IMR-90 (cell line): ENCODE data around the gene ARTN. TPM values are rescaled to one million over a fixed set of nuclear protein-coding genes. Genes with fewer than 3 reads are reported as not detected.

Experiments
- ATAC-seq: fragments of 200-7000 bp; cut with Tn5 transposase; 2 replicates; pipeline ENCODE4 v1.9.1; 2020; ENCODE audit warnings: low read depth, mild to moderate bottlenecking, moderate library complexity
- BruUV-seq: library from RNA; stranded (reverse); fragments of 400-500 nt; replicated peaks from 2 replicates; lab custom pipeline; 2021; lab: Mats Ljungman, UMichigan
- CTCF ChIA-PET: fragments of 300-600 bp; formaldehyde crosslinking; extraction: SDS; loops from one replicate; lab custom pipeline; 2021; ENCODE audit warnings: antibody characterized with exemption; lab: Yijun Ruan, JAX
- POLR2A ChIA-PET: fragments of 300-600 bp; sonication (Branson Sonifier 250); formaldehyde crosslinking; loops from one replicate; lab custom pipeline; 2022; ENCODE audit warnings: antibody characterized with exemption; ENCODE audit not compliant: unreplicated experiment; lab: Charles Lee
- DNase-seq: peaks from one replicate; pipeline ENCODE4 v3.0.0; 2013
- H2AFZ ChIP-seq: replicated peaks from 2 replicates; pipeline ENCODE3; 2013; ENCODE audit warnings: low read length, mild to moderate bottlenecking; ENCODE audit not compliant: poor library complexity
- H2AK5ac ChIP-seq: 2 replicates; pipeline ENCODE4 v1.6.1; 2013; ENCODE audit warnings: low read depth, low read length, inconsistent platforms
- H2AK9ac ChIP-seq: replicated peaks from 2 replicates; pipeline ENCODE3; 2013; ENCODE audit warnings: mild to moderate bottlenecking, low read depth, low read length, moderate library complexity; ENCODE audit not compliant: poor library complexity
- H2BK120ac ChIP-seq: 2 replicates; pipeline ENCODE4 v1.6.1; 2013; ENCODE audit warnings: low read depth, low read length, inconsistent platforms
- H2BK15ac ChIP-seq: 3 replicates; pipeline ENCODE4 v1.6.1; 2013; ENCODE audit warnings: low read depth, low read length, inconsistent platforms
- H2BK20ac ChIP-seq: 2 replicates; pipeline ENCODE4 v1.6.1; 2013; ENCODE audit warnings: low read depth, mild to moderate bottlenecking, inconsistent platforms, low read length, moderate library complexity
- H2BK5ac ChIP-seq: 2 replicates; pipeline ENCODE4 v1.6.1; 2013; ENCODE audit warnings: mild to moderate bottlenecking, low read depth, low read length, inconsistent platforms; ENCODE audit not compliant: poor library complexity, severe bottlenecking
- H3K14ac ChIP-seq: replicated peaks from 2 replicates; pipeline ENCODE4 v1.6.1; 2013; ENCODE audit warnings: low read depth, low read length, inconsistent platforms
- H3K18ac ChIP-seq: 2 replicates; pipeline ENCODE4 v1.6.1; 2013; ENCODE audit warnings: low read depth, low read length, control low read depth
- H3K23ac ChIP-seq: 2 replicates; pipeline ENCODE4 v1.6.1; 2013; ENCODE audit warnings: low read depth, low read length, inconsistent platforms
- H3K27ac ChIP-seq: 2 replicates; pipeline ENCODE4 v1.5.1; 2013; ENCODE audit warnings: mild to moderate bottlenecking, control low read depth, low read length; ENCODE audit not compliant: insufficient read depth
- H3K27me3 ChIP-seq: 2 replicates; pipeline ENCODE4 v1.6.1; 2013; ENCODE audit warnings: low read length; ENCODE audit not compliant: control insufficient read depth, insufficient read depth
- H3K36me3 ChIP-seq: 2 replicates; pipeline ENCODE4 v1.6.1; 2013; ENCODE audit warnings: low read length, mixed read lengths; ENCODE audit not compliant: control insufficient read depth, insufficient read depth
- H3K4ac ChIP-seq: 2 replicates; pipeline ENCODE4 v1.6.1; 2013; ENCODE audit warnings: low read depth, low read length, inconsistent platforms
- H3K4me1 ChIP-seq: 2 replicates; pipeline ENCODE4 v1.6.1; 2013; ENCODE audit warnings: low read length, mixed read lengths; ENCODE audit not compliant: control insufficient read depth, insufficient read depth
- H3K4me2 ChIP-seq: 2 replicates; pipeline ENCODE4 v1.6.1; 2013; ENCODE audit warnings: low read depth, mild to moderate bottlenecking, control low read depth, low read length, moderate library complexity
- H3K4me3 ChIP-seq: 2 replicates; pipeline ENCODE4 v1.5.1; 2013; ENCODE audit warnings: low read depth, mild to moderate bottlenecking, control low read depth, low read length, moderate library complexity; ENCODE audit not compliant: insufficient read depth
- H3K56ac ChIP-seq: 2 replicates; pipeline ENCODE4 v1.6.1; 2013; ENCODE audit warnings: low read length, inconsistent platforms; ENCODE audit not compliant: insufficient read depth; ENCODE audit errors: extremely low read depth
- H3K79me1 ChIP-seq, 2 experiments: 2 replicates each; pipeline ENCODE4 v1.6.1; 2013; ENCODE audit warnings: low read length in 2 of 2, inconsistent platforms in 1 of 2, low read depth in 1 of 2
- H3K9ac ChIP-seq: 2 replicates; pipeline ENCODE4 v1.6.1; 2013; ENCODE audit warnings: low read depth, low read length, control low read depth
- H3K9me1 ChIP-seq: 2 replicates; pipeline ENCODE4 v1.6.1; 2013; ENCODE audit warnings: low read length, inconsistent platforms; ENCODE audit not compliant: insufficient read depth
- H3K9me3 ChIP-seq: 2 replicates; pipeline ENCODE4 v1.6.1; 2013; ENCODE audit warnings: low read length; ENCODE audit not compliant: control insufficient read depth, insufficient read depth
- H4K20me1 ChIP-seq: 2 replicates; pipeline ENCODE4 v1.6.1; 2013; ENCODE audit warnings: low read length, inconsistent platforms; ENCODE audit not compliant: insufficient read depth
- H4K5ac ChIP-seq: 2 replicates; pipeline ENCODE4 v1.6.1; 2013; ENCODE audit warnings: mild to moderate bottlenecking, low read depth, low read length, control low read depth
- H4K8ac ChIP-seq, 2 experiments: 2 replicates each; pipeline ENCODE4 v1.6.1; 2013; ENCODE audit warnings: low read depth in 2 of 2, low read length in 2 of 2, control low read depth in 1 of 2, inconsistent platforms in 1 of 2
- H4K91ac ChIP-seq: 2 replicates; pipeline ENCODE4 v1.6.1; 2013; ENCODE audit warnings: low read depth, low read length, inconsistent platforms; ENCODE audit not compliant: insufficient read depth
- CHD1 ChIP-seq: IDR thresholded peaks from 2 replicates; pipeline ENCODE4 v1.6.1; 2012; ENCODE audit warnings: low read depth, low read length, improper control_type of control experiment
- MAFK ChIP-seq: IDR thresholded peaks from 2 replicates; pipeline ENCODE4 v1.6.1; 2012; ENCODE audit warnings: low read depth, low read length, improper control_type of control experiment
- RAD21 ChIP-seq: IDR thresholded peaks from 2 replicates; pipeline ENCODE4 v1.6.1; 2012; ENCODE audit warnings: low read length, improper control_type of control experiment
- WGBS, 2 experiments: methylation state at CpG; one replicate each; pipeline versions ENCODE4 v1.1.5 to v1.1.7; 2013; ENCODE audit warnings: missing lambda C conversion rate in 2 of 2; ENCODE audit not compliant: insufficient read length in 1 of 2; ENCODE audit errors: extremely low coverage in 2 of 2; 5-methylcytosine and 5-hydroxymethylcytosine counted together
- dilution Hi-C: fragments of 300-500 bp; cut with HindIII; formaldehyde crosslinking; loops from one replicate; pipeline ENCODE4 v1.14.3; 2018; ENCODE audit warnings: low sequenced_read_pairs; ENCODE audit not compliant: unreplicated experiment
- in situ Hi-C: fragments of 300-500 bp; cut with MboI; formaldehyde crosslinking; loops from 3 replicates; pipeline ENCODE4 v1.14.3; 2019; ENCODE audit warnings: low sequenced_read_pairs, inconsistent platforms, mixed read lengths
- intact Hi-C: fragments of 100-400 bp; cut with micrococcal nuclease; formaldehyde crosslinking; loops from 2 replicates; pipeline ENCODE4 v1.10.0; 2022
- polyA plus RNA-seq, 3 experiments: library from polyadenylated mRNA; depleted of rRNA; stranded (reverse); fragments of >200 nt; gene quantifications; 2 replicates each; pipeline ENCODE4 v1.2.3, GENCODE V29; 2012; ENCODE audit warnings: low replicate concordance in 1 of 3
- total RNA-seq: library from RNA; depleted of rRNA; stranded (reverse); fragments of >200 nt; gene quantifications from 2 replicates; pipeline ENCODE4 v1.2.3, GENCODE V29; 2012; rRNA removed
- TF ChIP-seq, protein P1 (sequence below): conservative IDR thresholded peaks from 2 replicates; pipeline ENCODE4 v1.5.1; 2012; ENCODE audit warnings: mild to moderate bottlenecking, low read depth, low read length, improper control_type of control experiment

The ARTN gene
- total and polyA plus RNA-seq, 2 of the 4 experiments (the other 2 are of a cell fraction) = 0.29 TPM; not detected in 1

DNA sequence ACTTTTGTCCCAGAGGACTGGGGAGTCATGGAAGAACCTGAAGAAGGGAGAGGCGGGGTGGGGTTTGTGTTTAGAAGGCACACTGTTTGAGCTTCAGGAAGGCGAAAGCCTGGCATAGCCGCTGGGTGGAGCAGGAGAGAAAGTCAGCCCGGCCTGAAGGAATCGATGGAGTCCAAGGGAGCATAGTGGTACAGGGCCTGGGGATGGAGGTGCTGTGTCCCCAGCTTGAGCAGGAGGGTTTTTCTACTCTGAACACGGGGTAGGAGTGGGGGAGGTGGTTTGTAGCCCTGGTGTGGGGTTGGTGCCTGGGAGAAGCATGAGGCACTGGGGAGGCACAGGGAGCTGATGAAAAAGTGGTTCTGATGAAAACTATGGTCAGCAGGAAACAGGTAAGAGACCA lies 53.1 kb downstream of the ARTN start:
- ChIA-PET CTCF (no interaction called here), POLR2A (no interaction called here)
- H2BK15ac ChIP-seq = 0 out of 3 replicates have a peak overlapping the region, but pooled peaks have one; percentile 34
- no peak for DNase-seq
- in situ Hi-C loops = no loop called here
- TF ChIP-seq RAD21 (no peak), CHD1 (no peak), MAFK (no peak)
- TF ChIP-seq, protein P1, sequence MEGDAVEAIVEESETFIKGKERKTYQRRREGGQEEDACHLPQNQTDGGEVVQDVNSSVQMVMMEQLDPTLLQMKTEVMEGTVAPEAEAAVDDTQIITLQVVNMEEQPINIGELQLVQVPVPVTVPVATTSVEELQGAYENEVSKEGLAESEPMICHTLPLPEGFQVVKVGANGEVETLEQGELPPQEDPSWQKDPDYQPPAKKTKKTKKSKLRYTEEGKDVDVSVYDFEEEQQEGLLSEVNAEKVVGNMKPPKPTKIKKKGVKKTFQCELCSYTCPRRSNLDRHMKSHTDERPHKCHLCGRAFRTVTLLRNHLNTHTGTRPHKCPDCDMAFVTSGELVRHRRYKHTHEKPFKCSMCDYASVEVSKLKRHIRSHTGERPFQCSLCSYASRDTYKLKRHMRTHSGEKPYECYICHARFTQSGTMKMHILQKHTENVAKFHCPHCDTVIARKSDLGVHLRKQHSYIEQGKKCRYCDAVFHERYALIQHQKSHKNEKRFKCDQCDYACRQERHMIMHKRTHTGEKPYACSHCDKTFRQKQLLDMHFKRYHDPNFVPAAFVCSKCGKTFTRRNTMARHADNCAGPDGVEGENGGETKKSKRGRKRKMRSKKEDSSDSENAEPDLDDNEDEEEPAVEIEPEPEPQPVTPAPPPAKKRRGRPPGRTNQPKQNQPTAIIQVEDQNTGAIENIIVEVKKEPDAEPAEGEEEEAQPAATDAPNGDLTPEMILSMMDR = 0 out of 2 replicates have a peak, but pooled peaks have one; percentile 4
- peaks cover 15 to 34% of the 10 kb centered on the region in 2 experiments for H3K79me1 ChIP-seq
- no peak overlapping the region for H4K91ac ChIP-seq
- H2BK20ac ChIP-seq = no peak overlapping the region
- H3K14ac ChIP-seq = 0 out of 2 replicates have a peak overlapping the region, but pooled peaks have one; percentile 70
- H3K4me3 ChIP-seq = no peak overlapping the region
- peak overlapping the region; percentile 56; the same call in 1 of the 2 replicates for H3K23ac ChIP-seq
- 64% methylated on average over 6 of the region's 6 CpGs; no CpG with 5 or more reads in 1 of the 2 experiments for WGBS, 2 experiments
- H3K27ac ChIP-seq = no peak overlapping the region
- intact Hi-C loops = no loop called here
- H4K8ac ChIP-seq = peak overlapping the region in 1 of 2 experiments; percentile 50; a peak in 1 of 4 replicates
- peaks cover 28% of the 10 kb centered on the region for H3K9me1 ChIP-seq
- no peak overlapping the region for H4K5ac ChIP-seq
- H3K9me3 ChIP-seq = no peaks in the 10 kb centered on the region
- H2BK120ac ChIP-seq = no peak overlapping the region
- no peak overlapping the region for H3K4me2 ChIP-seq
- peak overlapping the region; percentile 7 for H2BK5ac ChIP-seq
- no TSS peak for BruUV-seq
- no peak overlapping the region for H3K9ac ChIP-seq
- no peak overlapping the region for H3K56ac ChIP-seq
- no peak for ATAC-seq
- no peaks in the 10 kb centered on the region for H3K27me3 ChIP-seq
- no peak overlapping the region for H2AFZ ChIP-seq
- peaks cover 37% of the 10 kb centered on the region for H4K20me1 ChIP-seq
- dilution Hi-C loops = no loop called here
- peak overlapping the region; percentile 42; the same call in 1 of the 2 replicates for H3K4ac ChIP-seq
- H2AK9ac ChIP-seq = peak overlapping the region; percentile 77
- no peak overlapping the region for H3K18ac ChIP-seq
- peaks cover 15% of the 10 kb centered on the region for H3K4me1 ChIP-seq
- peaks cover 32% of the 10 kb centered on the region for H3K36me3 ChIP-seq
- H2AK5ac ChIP-seq = peak overlapping the region; percentile 33; the same call in 1 of the 2 replicates

Other genes starting within 250 kb of the ARTN start
- 10.3 and 12.0 TPM in 2 replicates for gene ST3GAL3, start 226.3 kb upstream of the ARTN start, total RNA-seq
- gene ST3GAL3, start 226.3 kb upstream of the ARTN start, polyA plus RNA-seq (2012; rRNA removed) = 14.8 and 16.3 TPM in 2 replicates
- gene IPO13, start 13.1 kb downstream of the ARTN start, total RNA-seq = 14.2 and 15.2 TPM in 2 replicates
- 18.7 and 19.0 TPM in 2 replicates for gene IPO13, start 13.1 kb downstream of the ARTN start, polyA plus RNA-seq (2012; rRNA removed)
- 18.9 and 21.0 TPM in 2 replicates for gene DPH2, start 36.2 kb downstream of the ARTN start, total RNA-seq
- gene DPH2, start 36.2 kb downstream of the ARTN start, polyA plus RNA-seq (2012; rRNA removed) = 32.2 and 38.0 TPM in 2 replicates
- gene ATP6V0B, start 41.2 kb downstream of the ARTN start, total RNA-seq = 72.1 and 80.3 TPM in 2 replicates
- 169 and 209 TPM in 2 replicates for gene ATP6V0B, start 41.2 kb downstream of the ARTN start, polyA plus RNA-seq (2012; rRNA removed)
- 57.2 and 60.8 TPM in 2 replicates for gene B4GALT2, start 45.4 kb downstream of the ARTN start, total RNA-seq
- gene B4GALT2, start 45.4 kb downstream of the ARTN start, polyA plus RNA-seq (2012; rRNA removed) = 52.3 and 74.7 TPM in 2 replicates
- gene CCDC24, start 57.8 kb downstream of the ARTN start, total RNA-seq = 1.4 and 1.7 TPM in 2 replicates
- gene CCDC24, start 57.8 kb downstream of the ARTN start, polyA plus RNA-seq (2012; rRNA removed) = 4.3 and 4.6 TPM in 2 replicates
- gene SLC6A9, start 97.7 kb downstream of the ARTN start, total RNA-seq = 1.9 and 2.0 TPM in 2 replicates
- 6.2 and 6.6 TPM in 2 replicates for gene SLC6A9, start 97.7 kb downstream of the ARTN start, polyA plus RNA-seq (2012; rRNA removed)
- gene KLF17, start 185.0 kb downstream of the ARTN start, total RNA-seq = 0.28 and 0.36 TPM in 2 replicates
- 0.14 and 0.17 TPM in 2 replicates for gene KLF17, start 185.0 kb downstream of the ARTN start, polyA plus RNA-seq (2012; rRNA removed)
- not detected in 2 replicates for gene KLF18, start 207.8 kb downstream of the ARTN start, total RNA-seq
- gene KLF18, start 207.8 kb downstream of the ARTN start, polyA plus RNA-seq (2012; rRNA removed) = not detected in 2 replicates